ENCODE data around the gene P4HB.

The P4HB gene

DNA sequence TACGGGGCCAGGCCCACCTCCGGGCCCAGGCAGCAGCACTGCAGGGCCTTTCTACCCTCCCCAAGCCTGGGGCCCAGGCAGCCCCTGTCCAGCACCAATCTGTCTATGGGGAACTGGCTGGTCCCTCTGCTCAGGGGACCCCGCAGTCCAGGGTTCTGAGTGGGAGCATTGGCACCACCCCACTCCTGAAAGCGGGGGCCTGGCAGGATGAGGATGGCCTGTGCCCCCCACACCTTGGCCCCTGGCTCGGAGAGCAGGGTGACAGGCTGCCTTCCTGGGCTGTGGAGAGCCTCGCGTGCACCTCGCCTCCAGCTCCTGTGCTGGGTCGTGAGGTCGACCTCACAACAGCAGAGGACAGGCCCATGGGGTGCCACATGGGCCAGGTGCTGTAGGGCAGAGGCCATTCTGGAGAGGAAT is 43.1 kb upstream of the P4HB start:
- no peak for TF ChIP-seq EZH2phosphoT487 (IDR thresholded peaks at IDR 0.05; ENCODE audit: low read length)
- Histone ChIP-seq H3K36me3 (replicated peaks; ENCODE audit: insufficient read depth, low read length) (no peaks in the 10 kb centered on the region), H3K79me2 (ENCODE audit: low read length) (no peaks in the 10 kb centered on the region), H3K27me3 (replicated peaks; ENCODE audit: insufficient read depth, low read length) (no peaks in the 10 kb centered on the region; the same call in 1 of the 2 replicates), H3K4me1 (ENCODE audit: low read length) (no peaks in the 10 kb centered on the region), H3K4me3 (ENCODE audit: low read length) (no peak overlapping the region), H3K9ac (ENCODE audit: low read length) (no peak overlapping the region), H3F3A (ENCODE audit: insufficient read depth, low read length) (no peaks in the 10 kb centered on the region), H3K9me3 (replicated peaks; ENCODE audit: insufficient read depth, low read length) (no peaks in the 10 kb centered on the region), H3K9me2 (replicated peaks; ENCODE audit: insufficient read depth, low read length) (no peaks in the 10 kb centered on the region), H3K4me2 (ENCODE audit: low read depth, low read length) (no peak overlapping the region), H2AFZ (ENCODE audit: low read length) (no peak overlapping the region), H3K27ac (ENCODE audit: low read length) (no peak overlapping the region), H4K20me1 (ENCODE audit: insufficient read depth, low read length) (no peaks in the 10 kb centered on the region)
- DNase-seq: no peak

DNA sequence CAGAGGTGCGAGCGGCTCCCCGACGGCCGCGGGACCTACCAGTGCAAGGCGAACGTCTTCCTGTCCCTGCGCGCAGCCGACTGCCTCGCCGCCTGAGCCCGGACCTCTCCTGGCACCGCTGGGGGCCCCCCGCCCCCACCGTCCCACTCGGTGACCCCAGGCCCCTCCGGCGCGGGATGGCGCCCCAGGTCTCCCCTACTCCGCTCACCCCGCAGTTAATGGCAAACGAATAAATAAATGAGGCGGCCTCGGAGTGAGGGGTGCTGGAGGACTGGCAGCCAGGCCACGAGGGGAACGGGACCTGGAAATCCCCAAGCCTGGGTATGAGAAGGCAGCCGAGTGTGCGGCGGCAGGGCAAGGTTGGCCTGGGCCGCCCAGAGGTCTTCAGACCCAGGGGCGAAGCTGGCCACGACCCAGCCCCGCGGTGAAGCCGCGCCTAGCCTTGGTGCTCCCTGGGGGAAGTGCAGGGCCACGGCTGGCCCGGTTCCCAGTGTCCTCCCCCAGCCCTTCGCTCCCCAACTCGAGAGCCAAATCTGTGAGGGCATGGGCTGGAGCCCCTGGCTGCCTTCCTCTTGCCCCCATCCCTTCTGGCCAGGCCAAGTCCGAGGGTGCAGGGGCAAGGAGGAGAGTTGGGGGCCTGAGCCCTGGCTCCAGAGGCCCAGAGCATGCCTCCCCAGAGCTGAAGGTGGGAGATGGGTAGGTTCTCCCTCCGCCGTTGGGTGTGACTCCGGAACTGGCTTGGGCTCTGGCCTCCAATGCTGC is 42.5 kb upstream of the P4HB start:
- Histone ChIP-seq H3K36me3 (replicated peaks; ENCODE audit: insufficient read depth, low read length) (no peaks in the 10 kb centered on the region), H3F3A (ENCODE audit: insufficient read depth, low read length) (no peaks in the 10 kb centered on the region), H3K9ac (ENCODE audit: low read length) (no peak overlapping the region), H3K27ac (ENCODE audit: low read length) (no peak overlapping the region), H3K4me1 (ENCODE audit: low read length) (no peaks in the 10 kb centered on the region), H3K9me3 (replicated peaks; ENCODE audit: insufficient read depth, low read length) (no peaks in the 10 kb centered on the region), H3K4me3 (ENCODE audit: low read length) (no peak overlapping the region), H3K4me2 (ENCODE audit: low read depth, low read length) (peak overlapping the region; percentile 24; the same call in 1 of the 2 replicates), H2AFZ (ENCODE audit: low read length) (no peak overlapping the region), H3K79me2 (ENCODE audit: low read length) (no peaks in the 10 kb centered on the region), H3K27me3 (replicated peaks; ENCODE audit: insufficient read depth, low read length) (no peaks in the 10 kb centered on the region; the same call in 1 of the 2 replicates), H4K20me1 (ENCODE audit: insufficient read depth, low read length) (no peaks in the 10 kb centered on the region), H3K9me2 (replicated peaks; ENCODE audit: insufficient read depth, low read length) (no peaks in the 10 kb centered on the region)
- DNase-seq: no peak
- TF ChIP-seq EZH2 (optimal IDR thresholded peaks at IDR 0.05; ENCODE audit: low read depth, low read length): no peak
- no peak for TF ChIP-seq EZH2phosphoT487 (IDR thresholded peaks at IDR 0.05; ENCODE audit: low read length)
- TF ChIP-seq, protein P1, sequence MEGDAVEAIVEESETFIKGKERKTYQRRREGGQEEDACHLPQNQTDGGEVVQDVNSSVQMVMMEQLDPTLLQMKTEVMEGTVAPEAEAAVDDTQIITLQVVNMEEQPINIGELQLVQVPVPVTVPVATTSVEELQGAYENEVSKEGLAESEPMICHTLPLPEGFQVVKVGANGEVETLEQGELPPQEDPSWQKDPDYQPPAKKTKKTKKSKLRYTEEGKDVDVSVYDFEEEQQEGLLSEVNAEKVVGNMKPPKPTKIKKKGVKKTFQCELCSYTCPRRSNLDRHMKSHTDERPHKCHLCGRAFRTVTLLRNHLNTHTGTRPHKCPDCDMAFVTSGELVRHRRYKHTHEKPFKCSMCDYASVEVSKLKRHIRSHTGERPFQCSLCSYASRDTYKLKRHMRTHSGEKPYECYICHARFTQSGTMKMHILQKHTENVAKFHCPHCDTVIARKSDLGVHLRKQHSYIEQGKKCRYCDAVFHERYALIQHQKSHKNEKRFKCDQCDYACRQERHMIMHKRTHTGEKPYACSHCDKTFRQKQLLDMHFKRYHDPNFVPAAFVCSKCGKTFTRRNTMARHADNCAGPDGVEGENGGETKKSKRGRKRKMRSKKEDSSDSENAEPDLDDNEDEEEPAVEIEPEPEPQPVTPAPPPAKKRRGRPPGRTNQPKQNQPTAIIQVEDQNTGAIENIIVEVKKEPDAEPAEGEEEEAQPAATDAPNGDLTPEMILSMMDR (IDR thresholded peaks at IDR 0.05; ENCODE audit: low read length): no peak

DNA sequence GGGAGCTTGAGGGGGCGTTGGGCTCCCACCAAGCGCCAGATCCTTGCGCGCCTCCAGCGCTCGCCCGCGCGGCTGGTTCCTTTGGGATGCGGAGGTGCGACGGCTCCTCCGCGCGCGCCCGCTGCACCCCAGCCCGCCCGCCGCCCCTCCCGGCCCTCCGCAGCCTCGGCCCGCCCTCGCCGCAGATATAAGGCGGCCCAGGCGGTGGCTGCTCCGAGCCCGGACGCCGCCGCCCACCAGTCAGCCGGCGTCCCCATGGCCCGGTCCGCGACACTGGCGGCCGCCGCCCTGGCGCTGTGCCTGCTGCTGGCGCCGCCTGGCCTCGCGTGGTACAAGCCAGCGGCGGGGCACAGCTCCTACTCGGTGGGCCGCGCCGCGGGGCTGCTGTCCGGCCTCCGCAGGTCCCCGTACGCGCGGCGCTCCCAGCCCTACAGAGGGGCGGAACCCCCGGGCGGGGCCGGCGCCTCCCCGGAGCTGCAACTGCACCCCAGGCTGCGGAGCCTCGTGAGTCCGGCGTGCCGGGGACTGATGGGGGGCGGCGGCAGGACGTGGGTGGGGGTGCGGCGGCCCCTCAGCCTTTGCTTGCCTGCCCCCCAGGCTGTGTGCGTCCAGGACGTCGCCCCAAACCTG is 41.8 kb upstream of the P4HB start, which contains the start of gene NPB:
TSS of gene NPB (plus strand) at position 216 of the 630 bp plus-strand sequence. CDS start at position 256, 40 bp downstream.
- no peak within 1 kb of the TSS for H3K9ac ChIP-seq (ENCODE audit: low read length)
- no peak within 1 kb of the TSS for H2AFZ ChIP-seq (ENCODE audit: low read length)
- no peaks in the 10 kb centered on the region for H3K79me2 ChIP-seq (ENCODE audit: low read length)
- H3F3A ChIP-seq (ENCODE audit: insufficient read depth, low read length): no peaks in the 10 kb centered on the region
- no peaks in the 10 kb centered on the region for H3K36me3 ChIP-seq (replicated peaks; ENCODE audit: insufficient read depth, low read length)
- TF ChIP-seq, protein P1 (IDR thresholded peaks at IDR 0.05; ENCODE audit: low read length): no peak
- TF ChIP-seq EZH2 (optimal IDR thresholded peaks at IDR 0.05; ENCODE audit: low read depth, low read length) (no peak), EZH2phosphoT487 (IDR thresholded peaks at IDR 0.05; ENCODE audit: low read length) (no peak)
- no peak within 1 kb of the TSS for H3K27ac ChIP-seq (ENCODE audit: low read length)
- no peak for DNase-seq
- H3K9me2 ChIP-seq (replicated peaks; ENCODE audit: insufficient read depth, low read length): no peaks in the 10 kb centered on the region
- H4K20me1 ChIP-seq (ENCODE audit: insufficient read depth, low read length): no peaks in the 10 kb centered on the region
- no peaks in the 10 kb centered on the region for H3K9me3 ChIP-seq (replicated peaks; ENCODE audit: insufficient read depth, low read length)
- H3K4me1 ChIP-seq (ENCODE audit: low read length): no peaks in the 10 kb centered on the region
- peak within 1 kb of the TSS; percentile 24; the same call in 1 of the 2 replicates for H3K4me2 ChIP-seq (ENCODE audit: low read depth, low read length)
- H3K4me3 ChIP-seq (ENCODE audit: low read length): no peak within 1 kb of the TSS
- H3K27me3 ChIP-seq (replicated peaks; ENCODE audit: insufficient read depth, low read length): no peaks in the 10 kb centered on the region; the same call in 1 of the 2 replicates
